OCI-LY1 (cell line): Measurements from ENCODE around the gene MRPS17.

Experiments used
- EZH2 ChIP-seq: fragments of 200-600 bp; sonication (generic), shearing (Covaris generic); IDR thresholded peaks from 2 replicates; pipeline ENCODE4 v1.8.0; 2017; ENCODE audit warnings: borderline replicate concordance, mixed run types, mild to moderate bottlenecking, antibody characterized with exemption, low read length, moderate library complexity, mixed read lengths
- TF ChIP-seq, protein P1 (sequence below): fragments of 200-600 bp; sonication (generic), shearing (Covaris generic); IDR thresholded peaks from 2 replicates; pipeline ENCODE4 v1.5.1; 2017; ENCODE audit warnings: mild to moderate bottlenecking, antibody characterized with exemption, low read length, moderate library complexity, mixed read lengths

DNA sequence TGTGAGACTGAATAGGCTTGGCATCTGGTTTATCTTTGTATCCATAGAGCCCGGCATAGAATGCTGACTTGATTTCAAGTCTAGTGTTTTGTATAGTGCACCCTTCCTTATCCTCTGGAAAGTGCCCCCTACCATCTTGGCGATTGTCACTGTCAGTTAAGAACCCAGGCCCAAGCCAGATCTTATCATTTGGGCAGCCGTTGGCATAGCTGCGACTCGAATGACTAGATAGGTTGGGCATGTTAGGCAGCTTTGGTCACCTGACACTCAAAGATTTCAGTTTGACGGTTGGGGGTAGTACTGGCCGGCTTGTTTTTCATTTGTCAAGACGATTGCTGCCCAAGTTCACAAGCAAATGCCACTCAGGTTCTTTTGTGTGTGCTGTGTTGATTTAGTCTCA, 19.3 kb downstream of the MRPS17 start:
- TF ChIP-seq, protein P1, sequence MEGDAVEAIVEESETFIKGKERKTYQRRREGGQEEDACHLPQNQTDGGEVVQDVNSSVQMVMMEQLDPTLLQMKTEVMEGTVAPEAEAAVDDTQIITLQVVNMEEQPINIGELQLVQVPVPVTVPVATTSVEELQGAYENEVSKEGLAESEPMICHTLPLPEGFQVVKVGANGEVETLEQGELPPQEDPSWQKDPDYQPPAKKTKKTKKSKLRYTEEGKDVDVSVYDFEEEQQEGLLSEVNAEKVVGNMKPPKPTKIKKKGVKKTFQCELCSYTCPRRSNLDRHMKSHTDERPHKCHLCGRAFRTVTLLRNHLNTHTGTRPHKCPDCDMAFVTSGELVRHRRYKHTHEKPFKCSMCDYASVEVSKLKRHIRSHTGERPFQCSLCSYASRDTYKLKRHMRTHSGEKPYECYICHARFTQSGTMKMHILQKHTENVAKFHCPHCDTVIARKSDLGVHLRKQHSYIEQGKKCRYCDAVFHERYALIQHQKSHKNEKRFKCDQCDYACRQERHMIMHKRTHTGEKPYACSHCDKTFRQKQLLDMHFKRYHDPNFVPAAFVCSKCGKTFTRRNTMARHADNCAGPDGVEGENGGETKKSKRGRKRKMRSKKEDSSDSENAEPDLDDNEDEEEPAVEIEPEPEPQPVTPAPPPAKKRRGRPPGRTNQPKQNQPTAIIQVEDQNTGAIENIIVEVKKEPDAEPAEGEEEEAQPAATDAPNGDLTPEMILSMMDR, result no peak
- TF ChIP-seq EZH2, result no peak
